Measurements from ENCODE around the gene TPK1.

TPK1 gene

GRCh38 chr7:144763291-144763690 lies 72.6 kb downstream of the TPK1 start:
- Histone ChIP-seq H3K36me3 (ENCODE audit: control insufficient read depth, insufficient read depth, low read length) (no peaks in the 10 kb centered on the region), H3K4me3 (replicated peaks; ENCODE audit: low read depth, low read length) (no peak overlapping the region), H3K27me3 (replicated peaks; ENCODE audit: control insufficient read depth, insufficient read depth, low read length) (no peaks in the 10 kb centered on the region)
- TF ChIP-seq CTCF (IDR thresholded peaks at IDR 0.05; ENCODE audit: insufficient read depth, low read length, poor library complexity, severe bottlenecking): no peak
- no peak for DNase-seq (ENCODE audit: extremely low read depth, insufficient read length)

- TF ChIP-seq CTCF (IDR thresholded peaks at IDR 0.05; ENCODE audit: insufficient read depth, low read length, poor library complexity, severe bottlenecking): no peak
- H3K27me3 ChIP-seq (replicated peaks; ENCODE audit: control insufficient read depth, insufficient read depth, low read length): no peaks in the 10 kb centered on the region
- no peak for DNase-seq (ENCODE audit: extremely low read depth, insufficient read length)
- H3K36me3 ChIP-seq (ENCODE audit: control insufficient read depth, insufficient read depth, low read length): no peaks in the 10 kb centered on the region
- H3K4me3 ChIP-seq (replicated peaks; ENCODE audit: low read depth, low read length): no peak overlapping the region
Observed at GRCh38 chr7:144762853-144763252, 73.0 kb downstream of the TPK1 start.

GRCh38 chr7:144761493-144761892 lies 74.4 kb downstream of the TPK1 start:
- no peak for DNase-seq (ENCODE audit: extremely low read depth, insufficient read length)
- TF ChIP-seq CTCF (IDR thresholded peaks at IDR 0.05; ENCODE audit: insufficient read depth, low read length, poor library complexity, severe bottlenecking): no peak
- Histone ChIP-seq H3K4me3 (replicated peaks; ENCODE audit: low read depth, low read length) (no peak overlapping the region), H3K27me3 (replicated peaks; ENCODE audit: control insufficient read depth, insufficient read depth, low read length) (no peaks in the 10 kb centered on the region), H3K36me3 (ENCODE audit: control insufficient read depth, insufficient read depth, low read length) (no peaks in the 10 kb centered on the region)

- Histone ChIP-seq H3K27me3 (replicated peaks; ENCODE audit: control insufficient read depth, insufficient read depth, low read length) (no peaks in the 10 kb centered on the region), H3K4me3 (replicated peaks; ENCODE audit: low read depth, low read length) (no peak overlapping the region), H3K36me3 (ENCODE audit: control insufficient read depth, insufficient read depth, low read length) (no peaks in the 10 kb centered on the region)
- no peak for TF ChIP-seq CTCF (IDR thresholded peaks at IDR 0.05; ENCODE audit: insufficient read depth, low read length, poor library complexity, severe bottlenecking)
- no peak for DNase-seq (ENCODE audit: extremely low read depth, insufficient read length)
Observed at GRCh38 chr7:144759653-144760052, 76.2 kb downstream of the TPK1 start.

GRCh38 chr7:144747936-144748335 lies 87.9 kb downstream of the TPK1 start:
- no peak for TF ChIP-seq CTCF (IDR thresholded peaks at IDR 0.05; ENCODE audit: insufficient read depth, low read length, poor library complexity, severe bottlenecking)
- no peaks in the 10 kb centered on the region for H3K36me3 ChIP-seq (ENCODE audit: control insufficient read depth, insufficient read depth, low read length)
- H3K27me3 ChIP-seq (replicated peaks; ENCODE audit: control insufficient read depth, insufficient read depth, low read length): no peaks in the 10 kb centered on the region
- H3K4me3 ChIP-seq (replicated peaks; ENCODE audit: low read depth, low read length): no peak overlapping the region
- DNase-seq (ENCODE audit: extremely low read depth, insufficient read length): no peak

- DNase-seq (ENCODE audit: extremely low read depth, insufficient read length): no peak
- peak; percentile 78 for TF ChIP-seq CTCF (IDR thresholded peaks at IDR 0.05; ENCODE audit: insufficient read depth, low read length, poor library complexity, severe bottlenecking)
- Histone ChIP-seq H3K36me3 (ENCODE audit: control insufficient read depth, insufficient read depth, low read length) (no peaks in the 10 kb centered on the region), H3K27me3 (replicated peaks; ENCODE audit: control insufficient read depth, insufficient read depth, low read length) (no peaks in the 10 kb centered on the region), H3K4me3 (replicated peaks; ENCODE audit: low read depth, low read length) (no peak overlapping the region)
Observed at GRCh38 chr7:144738708-144739314, 97.0 kb downstream of the TPK1 start.
